IMR-90 (cell line): ENCODE data around the gene TNS1. TPM values are rescaled to one million over a fixed set of nuclear protein-coding genes. Genes with fewer than 3 reads are reported as not detected.

ENCODE experiments used
- ATAC-seq: fragments of 200-7000 bp; cut with Tn5 transposase; 2 replicates; pipeline ENCODE4 v1.9.1; 2020; ENCODE audit warnings: low read depth, mild to moderate bottlenecking, moderate library complexity
- BruUV-seq: library from RNA; stranded (reverse); fragments of 400-500 nt; replicated peaks from 2 replicates; lab custom pipeline; 2021; lab: Mats Ljungman, UMichigan
- CTCF ChIA-PET: fragments of 300-600 bp; formaldehyde crosslinking; extraction: SDS; loops from one replicate; lab custom pipeline; 2021; ENCODE audit warnings: antibody characterized with exemption; lab: Yijun Ruan, JAX
- POLR2A ChIA-PET: fragments of 300-600 bp; sonication (Branson Sonifier 250); formaldehyde crosslinking; loops from one replicate; lab custom pipeline; 2022; ENCODE audit warnings: antibody characterized with exemption; ENCODE audit not compliant: unreplicated experiment; lab: Charles Lee
- DNase-seq: peaks from one replicate; pipeline ENCODE4 v3.0.0; 2013
- H2AFZ ChIP-seq: replicated peaks from 2 replicates; pipeline ENCODE3; 2013; ENCODE audit warnings: low read length, mild to moderate bottlenecking; ENCODE audit not compliant: poor library complexity
- H2AK5ac ChIP-seq: 2 replicates; pipeline ENCODE4 v1.6.1; 2013; ENCODE audit warnings: low read depth, low read length, inconsistent platforms
- H2AK9ac ChIP-seq: replicated peaks from 2 replicates; pipeline ENCODE3; 2013; ENCODE audit warnings: mild to moderate bottlenecking, low read depth, low read length, moderate library complexity; ENCODE audit not compliant: poor library complexity
- H2BK120ac ChIP-seq: 2 replicates; pipeline ENCODE4 v1.6.1; 2013; ENCODE audit warnings: low read depth, low read length, inconsistent platforms
- H2BK15ac ChIP-seq: 3 replicates; pipeline ENCODE4 v1.6.1; 2013; ENCODE audit warnings: low read depth, low read length, inconsistent platforms
- H2BK20ac ChIP-seq: 2 replicates; pipeline ENCODE4 v1.6.1; 2013; ENCODE audit warnings: low read depth, mild to moderate bottlenecking, inconsistent platforms, low read length, moderate library complexity
- H2BK5ac ChIP-seq: 2 replicates; pipeline ENCODE4 v1.6.1; 2013; ENCODE audit warnings: mild to moderate bottlenecking, low read depth, low read length, inconsistent platforms; ENCODE audit not compliant: poor library complexity, severe bottlenecking
- H3K14ac ChIP-seq: replicated peaks from 2 replicates; pipeline ENCODE4 v1.6.1; 2013; ENCODE audit warnings: low read depth, low read length, inconsistent platforms
- H3K18ac ChIP-seq: 2 replicates; pipeline ENCODE4 v1.6.1; 2013; ENCODE audit warnings: low read depth, low read length, control low read depth
- H3K23ac ChIP-seq: 2 replicates; pipeline ENCODE4 v1.6.1; 2013; ENCODE audit warnings: low read depth, low read length, inconsistent platforms
- H3K27ac ChIP-seq: 2 replicates; pipeline ENCODE4 v1.5.1; 2013; ENCODE audit warnings: mild to moderate bottlenecking, control low read depth, low read length; ENCODE audit not compliant: insufficient read depth
- H3K27me3 ChIP-seq: 2 replicates; pipeline ENCODE4 v1.6.1; 2013; ENCODE audit warnings: low read length; ENCODE audit not compliant: control insufficient read depth, insufficient read depth
- H3K36me3 ChIP-seq: 2 replicates; pipeline ENCODE4 v1.6.1; 2013; ENCODE audit warnings: low read length, mixed read lengths; ENCODE audit not compliant: control insufficient read depth, insufficient read depth
- H3K4ac ChIP-seq: 2 replicates; pipeline ENCODE4 v1.6.1; 2013; ENCODE audit warnings: low read depth, low read length, inconsistent platforms
- H3K4me1 ChIP-seq: 2 replicates; pipeline ENCODE4 v1.6.1; 2013; ENCODE audit warnings: low read length, mixed read lengths; ENCODE audit not compliant: control insufficient read depth, insufficient read depth
- H3K4me2 ChIP-seq: 2 replicates; pipeline ENCODE4 v1.6.1; 2013; ENCODE audit warnings: low read depth, mild to moderate bottlenecking, control low read depth, low read length, moderate library complexity
- H3K4me3 ChIP-seq: 2 replicates; pipeline ENCODE4 v1.5.1; 2013; ENCODE audit warnings: low read depth, mild to moderate bottlenecking, control low read depth, low read length, moderate library complexity; ENCODE audit not compliant: insufficient read depth
- H3K56ac ChIP-seq: 2 replicates; pipeline ENCODE4 v1.6.1; 2013; ENCODE audit warnings: low read length, inconsistent platforms; ENCODE audit not compliant: insufficient read depth; ENCODE audit errors: extremely low read depth
- H3K79me1 ChIP-seq, 2 experiments: 2 replicates each; pipeline ENCODE4 v1.6.1; 2013; ENCODE audit warnings: low read length in 2 of 2, inconsistent platforms in 1 of 2, low read depth in 1 of 2
- H3K9ac ChIP-seq: 2 replicates; pipeline ENCODE4 v1.6.1; 2013; ENCODE audit warnings: low read depth, low read length, control low read depth
- H3K9me1 ChIP-seq: 2 replicates; pipeline ENCODE4 v1.6.1; 2013; ENCODE audit warnings: low read length, inconsistent platforms; ENCODE audit not compliant: insufficient read depth
- H3K9me3 ChIP-seq: 2 replicates; pipeline ENCODE4 v1.6.1; 2013; ENCODE audit warnings: low read length; ENCODE audit not compliant: control insufficient read depth, insufficient read depth
- H4K20me1 ChIP-seq: 2 replicates; pipeline ENCODE4 v1.6.1; 2013; ENCODE audit warnings: low read length, inconsistent platforms; ENCODE audit not compliant: insufficient read depth
- H4K5ac ChIP-seq: 2 replicates; pipeline ENCODE4 v1.6.1; 2013; ENCODE audit warnings: mild to moderate bottlenecking, low read depth, low read length, control low read depth
- H4K8ac ChIP-seq, 2 experiments: 2 replicates each; pipeline ENCODE4 v1.6.1; 2013; ENCODE audit warnings: low read depth in 2 of 2, low read length in 2 of 2, control low read depth in 1 of 2, inconsistent platforms in 1 of 2
- H4K91ac ChIP-seq: 2 replicates; pipeline ENCODE4 v1.6.1; 2013; ENCODE audit warnings: low read depth, low read length, inconsistent platforms; ENCODE audit not compliant: insufficient read depth
- CEBPB ChIP-seq: IDR thresholded peaks from 2 replicates; pipeline ENCODE4 v1.6.1; 2012; ENCODE audit warnings: low read depth, low read length, improper control_type of control experiment
- MAZ ChIP-seq: IDR thresholded peaks from 2 replicates; pipeline ENCODE4 v1.6.1; 2012; ENCODE audit warnings: low read depth, mild to moderate bottlenecking, low read length, improper control_type of control experiment, moderate library complexity, borderline replicate concordance
- MXI1 ChIP-seq: IDR thresholded peaks from 2 replicates; pipeline ENCODE4 v1.6.1; 2012; ENCODE audit warnings: low read depth, mild to moderate bottlenecking, low read length, moderate library complexity, borderline replicate concordance
- NFE2L2 ChIP-seq: fragments of 150-350 bp; IDR thresholded peaks from 2 replicates; pipeline ENCODE4 v1.6.1; 2016; ENCODE audit warnings: low read depth, mild to moderate bottlenecking, low read length
- POLR2A ChIP-seq: IDR thresholded peaks from 2 replicates; pipeline ENCODE4 v1.6.1; 2012; ENCODE audit warnings: mild to moderate bottlenecking, low read depth, low read length
- WGBS, 2 experiments: methylation state at CpG; one replicate each; pipeline versions ENCODE4 v1.1.5 to v1.1.7; 2013; ENCODE audit warnings: missing lambda C conversion rate in 2 of 2; ENCODE audit not compliant: insufficient read length in 1 of 2; ENCODE audit errors: extremely low coverage in 2 of 2; 5-methylcytosine and 5-hydroxymethylcytosine counted together
- dilution Hi-C: fragments of 300-500 bp; cut with HindIII; formaldehyde crosslinking; loops from one replicate; pipeline ENCODE4 v1.14.3; 2018; ENCODE audit warnings: low sequenced_read_pairs; ENCODE audit not compliant: unreplicated experiment
- in situ Hi-C: fragments of 300-500 bp; cut with MboI; formaldehyde crosslinking; loops from 3 replicates; pipeline ENCODE4 v1.14.3; 2019; ENCODE audit warnings: low sequenced_read_pairs, inconsistent platforms, mixed read lengths
- intact Hi-C: fragments of 100-400 bp; cut with micrococcal nuclease; formaldehyde crosslinking; loops from 2 replicates; pipeline ENCODE4 v1.10.0; 2022
- polyA plus RNA-seq, 3 experiments: library from polyadenylated mRNA; depleted of rRNA; stranded (reverse); fragments of >200 nt; gene quantifications; 2 replicates each; pipeline ENCODE4 v1.2.3, GENCODE V29; 2012; ENCODE audit warnings: low replicate concordance in 1 of 3
- total RNA-seq: library from RNA; depleted of rRNA; stranded (reverse); fragments of >200 nt; gene quantifications from 2 replicates; pipeline ENCODE4 v1.2.3, GENCODE V29; 2012
- TF ChIP-seq, protein P1 (sequence below): conservative IDR thresholded peaks from 2 replicates; pipeline ENCODE4 v1.5.1; 2012; ENCODE audit warnings: mild to moderate bottlenecking, low read depth, low read length, improper control_type of control experiment
- TF ChIP-seq, protein P2 (sequence below): fragments of 150-350 bp; IDR thresholded peaks from 2 replicates; pipeline ENCODE4 v1.6.1; 2016; ENCODE audit warnings: low read depth, mild to moderate bottlenecking, low read length, moderate library complexity, borderline replicate concordance

The TNS1 gene
- total and polyA plus RNA-seq, 2 of the 4 experiments (the other 2 are of a cell fraction): 41.1 to 45.2 TPM

DNA sequence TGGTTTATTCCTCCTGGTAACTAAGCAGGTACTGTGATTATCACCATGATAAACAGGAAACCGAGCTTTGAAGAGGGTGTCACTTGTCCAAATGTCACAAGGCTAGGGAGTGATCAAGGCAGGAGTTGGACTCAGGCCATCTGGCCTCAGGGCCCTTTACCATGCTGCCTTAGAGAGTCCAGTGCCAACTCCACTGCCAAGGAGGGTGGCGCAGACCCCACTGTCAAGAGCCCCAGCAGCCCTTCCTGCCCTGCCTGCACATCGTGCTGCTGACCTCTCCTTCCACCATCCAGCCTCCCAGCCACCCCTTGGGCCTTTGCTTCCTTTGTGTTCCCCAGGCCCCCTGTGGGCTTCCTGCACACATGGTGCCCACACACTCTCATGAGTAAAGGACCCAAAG is 48.3 kb downstream of the TNS1 start:
- Histone ChIP-seq H2BK20ac (no peak overlapping the region), H3K14ac (no peak overlapping the region), H3K36me3 (peaks cover 5% of the 10 kb centered on the region), H3K79me1 (peaks cover 35 to 61% of the 10 kb centered on the region in 2 experiments; a peak in 3 of 4 replicates), H3K56ac (no peak overlapping the region), H3K9ac (no peak overlapping the region), H3K4me3 (no peak overlapping the region), H2AK5ac (no peak overlapping the region), H3K4ac (no peak overlapping the region), H3K23ac (no peak overlapping the region), H3K4me1 (peaks cover 17% of the 10 kb centered on the region), H3K27me3 (no peaks in the 10 kb centered on the region), H2BK120ac (no peak overlapping the region), H2BK15ac (no peak overlapping the region), H2AK9ac (no peak overlapping the region), H4K5ac (no peak overlapping the region), H2AFZ (no peak overlapping the region), H4K20me1 (peaks cover 21% of the 10 kb centered on the region), H3K4me2 (no peak overlapping the region), H4K8ac (no peak overlapping the region), H2BK5ac (no peak overlapping the region), H3K18ac (no peak overlapping the region), H3K9me3 (no peaks in the 10 kb centered on the region), H3K9me1 (peaks cover 23% of the 10 kb centered on the region), H4K91ac (no peak overlapping the region), H3K27ac (no peak overlapping the region)
- DNase-seq (no peak), ATAC-seq (no peak)
- ChIA-PET POLR2A (no interaction called here), CTCF (no interaction called here)
- TF ChIP-seq MXI1 (no peak), POLR2A (no peak), CEBPB (no peak), NFE2L2 (no peak), MAZ (no peak)
- TF ChIP-seq, protein P1, sequence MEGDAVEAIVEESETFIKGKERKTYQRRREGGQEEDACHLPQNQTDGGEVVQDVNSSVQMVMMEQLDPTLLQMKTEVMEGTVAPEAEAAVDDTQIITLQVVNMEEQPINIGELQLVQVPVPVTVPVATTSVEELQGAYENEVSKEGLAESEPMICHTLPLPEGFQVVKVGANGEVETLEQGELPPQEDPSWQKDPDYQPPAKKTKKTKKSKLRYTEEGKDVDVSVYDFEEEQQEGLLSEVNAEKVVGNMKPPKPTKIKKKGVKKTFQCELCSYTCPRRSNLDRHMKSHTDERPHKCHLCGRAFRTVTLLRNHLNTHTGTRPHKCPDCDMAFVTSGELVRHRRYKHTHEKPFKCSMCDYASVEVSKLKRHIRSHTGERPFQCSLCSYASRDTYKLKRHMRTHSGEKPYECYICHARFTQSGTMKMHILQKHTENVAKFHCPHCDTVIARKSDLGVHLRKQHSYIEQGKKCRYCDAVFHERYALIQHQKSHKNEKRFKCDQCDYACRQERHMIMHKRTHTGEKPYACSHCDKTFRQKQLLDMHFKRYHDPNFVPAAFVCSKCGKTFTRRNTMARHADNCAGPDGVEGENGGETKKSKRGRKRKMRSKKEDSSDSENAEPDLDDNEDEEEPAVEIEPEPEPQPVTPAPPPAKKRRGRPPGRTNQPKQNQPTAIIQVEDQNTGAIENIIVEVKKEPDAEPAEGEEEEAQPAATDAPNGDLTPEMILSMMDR: no peak
- TF ChIP-seq, protein P2, sequence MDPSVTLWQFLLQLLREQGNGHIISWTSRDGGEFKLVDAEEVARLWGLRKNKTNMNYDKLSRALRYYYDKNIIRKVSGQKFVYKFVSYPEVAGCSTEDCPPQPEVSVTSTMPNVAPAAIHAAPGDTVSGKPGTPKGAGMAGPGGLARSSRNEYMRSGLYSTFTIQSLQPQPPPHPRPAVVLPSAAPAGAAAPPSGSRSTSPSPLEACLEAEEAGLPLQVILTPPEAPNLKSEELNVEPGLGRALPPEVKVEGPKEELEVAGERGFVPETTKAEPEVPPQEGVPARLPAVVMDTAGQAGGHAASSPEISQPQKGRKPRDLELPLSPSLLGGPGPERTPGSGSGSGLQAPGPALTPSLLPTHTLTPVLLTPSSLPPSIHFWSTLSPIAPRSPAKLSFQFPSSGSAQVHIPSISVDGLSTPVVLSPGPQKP: no peak
- dilution Hi-C loops: no loop called here
- intact Hi-C loops: no loop called here
- in situ Hi-C loops: no loop called here
- BruUV-seq: no TSS peak
- WGBS, 2 experiments: 81% methylated on average over 3 of the region's 3 CpGs; no CpG with 5 or more reads in 1 of the 2 experiments
